Vagina (tissue), 2 donors: ENCODE measurements around the gene AKAP6. TPM values are rescaled to one million over a fixed set of nuclear protein-coding genes. Genes with fewer than 3 reads are reported as not detected.

ENCODE experiments used
- DNase-seq, 2 donors: peaks; one replicate each; pipeline ENCODE4 v3.0.0-alpha.2; 2017; ENCODE audit errors: extremely low spot score in 2 of 2
- H3K27ac ChIP-seq: fragments of 200-600 bp; sonication (generic); one replicate; pipeline ENCODE4 v1.5.1; 2019
- H3K27me3 ChIP-seq: fragments of 200-600 bp; sonication (generic); one replicate; pipeline ENCODE4 v1.5.1; 2019
- H3K36me3 ChIP-seq, 2 donors: fragments of 200-600 bp; sonication (generic); one replicate each; pipeline ENCODE4 v1.5.1; 2017 to 2019
- H3K4me1 ChIP-seq: fragments of 200-600 bp; sonication (generic); one replicate; pipeline ENCODE4 v1.5.1; 2019
- H3K4me3 ChIP-seq, 2 donors: fragments of 200-600 bp; sonication (generic); 1 replicate in 1 of 2; 2 replicates in 1 of 2; pipeline ENCODE4 v1.5.1; 2016 to 2019
- H3K9me3 ChIP-seq: fragments of 200-600 bp; sonication (generic); one replicate; pipeline ENCODE4 v1.5.1; 2019
- CTCF ChIP-seq, 3 experiments: fragments of 450-650 bp in 2 of 3; fragments of 200-600 bp in 1 of 3; sonication (generic) in 1 of 3; IDR thresholded peaks; one replicate each; pipeline ENCODE4 v1.5.1; 2017 to 2019; ENCODE audit warnings: antibody characterized with exemption in 3 of 3, mild to moderate bottlenecking in 2 of 3, moderate library complexity in 2 of 3
- POLR2A ChIP-seq, 2 donors: fragments of 450-650 bp; IDR thresholded peaks; one replicate each; pipeline ENCODE4 v1.6.1; 2017; ENCODE audit warnings: antibody characterized with exemption in 2 of 2, mild to moderate bottlenecking in 2 of 2, moderate library complexity in 2 of 2
- POLR2AphosphoS5 ChIP-seq, 2 donors: sonication (generic); formaldehyde crosslinking; IDR thresholded peaks; one replicate each; pipeline ENCODE4 v1.9.0; 2017; ENCODE audit warnings: antibody characterized with exemption in 2 of 2, mild to moderate bottlenecking in 2 of 2, low read depth in 1 of 2; ENCODE audit not compliant: insufficient read depth in 1 of 2
- intact Hi-C: fragments of 100-400 bp; cut with DNase I; formaldehyde crosslinking; loops from one replicate; pipeline ENCODE4 v1.15.1; 2023
- total RNA-seq: library from RNA; depleted of rRNA; stranded (reverse); fragments of >200 nt; gene quantifications from one replicate; pipeline ENCODE4 v1.2.3, GENCODE V29; 2016

The AKAP6 gene
- total RNA-seq, 1 donor from 2014 or later = 3.9 TPM

- intact Hi-C loops = no loop called here
- H3K27me3 ChIP-seq = no peaks in the 10 kb centered on the region
- H3K36me3 ChIP-seq = no peaks in the 10 kb centered on the region
- DNase-seq = no peak
- TF ChIP-seq CTCF (IDR thresholded peaks at IDR 0.05) = no peak
- no peaks in the 10 kb centered on the region for H3K9me3 ChIP-seq
- H3K27ac ChIP-seq = no peak overlapping the region
- H3K4me1 ChIP-seq = no peaks in the 10 kb centered on the region
- H3K4me3 ChIP-seq = no peak overlapping the region
Measured at GRCh38 chr14:32481707-32482106, 152.6 kb downstream of the AKAP6 start.

- Histone ChIP-seq H3K27ac (no peak overlapping the region), H3K4me3 (no peak overlapping the region), H3K36me3 (no peaks in the 10 kb centered on the region), H3K9me3 (no peaks in the 10 kb centered on the region), H3K27me3 (no peaks in the 10 kb centered on the region), H3K4me1 (no peaks in the 10 kb centered on the region)
- no peak for DNase-seq
- TF ChIP-seq CTCF (IDR thresholded peaks at IDR 0.05) (no peak), POLR2A (IDR thresholded peaks at IDR 0.05) (no peak), POLR2AphosphoS5 (IDR thresholded peaks at IDR 0.05; ENCODE audit: insufficient read depth in 1 of 2, low read depth in 1 of 2) (no peak)
- intact Hi-C loops = no loop called here
Measured at GRCh38 chr14:32491416-32492016, 162.4 kb downstream of the AKAP6 start.

- no peak overlapping the region for H3K4me3 ChIP-seq
- TF ChIP-seq POLR2A (IDR thresholded peaks at IDR 0.05) (no peak), POLR2AphosphoS5 (IDR thresholded peaks at IDR 0.05; ENCODE audit: insufficient read depth in 1 of 2, low read depth in 1 of 2) (no peak), CTCF (IDR thresholded peaks at IDR 0.05) (no peak)
- H3K27me3 ChIP-seq = no peaks in the 10 kb centered on the region
- H3K27ac ChIP-seq = no peak overlapping the region
- intact Hi-C loops = no loop called here
- no peak for DNase-seq
- H3K36me3 ChIP-seq = no peaks in the 10 kb centered on the region
- no peaks in the 10 kb centered on the region for H3K9me3 ChIP-seq
- no peaks in the 10 kb centered on the region for H3K4me1 ChIP-seq
Measured at GRCh38 chr14:32492457-32492856, 163.4 kb downstream of the AKAP6 start.

GRCh38 chr14:32494609-32495434, 165.7 kb downstream of the AKAP6 start:
- Histone ChIP-seq H3K9me3 (no peaks in the 10 kb centered on the region), H3K27ac (no peak overlapping the region), H3K36me3 (no peaks in the 10 kb centered on the region), H3K27me3 (no peaks in the 10 kb centered on the region), H3K4me3 (no peak overlapping the region), H3K4me1 (no peaks in the 10 kb centered on the region)
- no peak for TF ChIP-seq POLR2AphosphoS5 (IDR thresholded peaks at IDR 0.05; ENCODE audit: insufficient read depth in 1 of 2, low read depth in 1 of 2)
- no peak for TF ChIP-seq CTCF (IDR thresholded peaks at IDR 0.05)
- no peak for TF ChIP-seq POLR2A (IDR thresholded peaks at IDR 0.05)
- intact Hi-C loops = no loop called here
- DNase-seq = no peak

- DNase-seq = no peak
- intact Hi-C loops = no loop called here
- H3K9me3 ChIP-seq = no peaks in the 10 kb centered on the region
- no peaks in the 10 kb centered on the region for H3K27me3 ChIP-seq
- H3K4me3 ChIP-seq = no peak overlapping the region
- TF ChIP-seq POLR2A (IDR thresholded peaks at IDR 0.05) = no peak
- TF ChIP-seq CTCF (IDR thresholded peaks at IDR 0.05) = no peak
- no peak for TF ChIP-seq POLR2AphosphoS5 (IDR thresholded peaks at IDR 0.05; ENCODE audit: insufficient read depth in 1 of 2, low read depth in 1 of 2)
- H3K36me3 ChIP-seq = no peaks in the 10 kb centered on the region
- H3K4me1 ChIP-seq = no peaks in the 10 kb centered on the region
- H3K27ac ChIP-seq = no peak overlapping the region
Measured at GRCh38 chr14:32495435-32495734, 166.3 kb downstream of the AKAP6 start.
